IPS DF 6.9 (cell line): ENCODE measurements around the gene ZNF281.

Source experiments
- DNase-seq: peaks from one replicate; pipeline ENCODE4 v3.0.0-alpha.2; 2013; ENCODE audit warnings: low read depth, low spot score
- H3K27ac ChIP-seq: one replicate; pipeline ENCODE4 v1.5.1; 2013; ENCODE audit warnings: low read length, control low read depth
- H3K27me3 ChIP-seq: 2 replicates; pipeline ENCODE4 v1.6.1; 2013; ENCODE audit warnings: mild to moderate bottlenecking, low read length; ENCODE audit not compliant: control insufficient read depth, insufficient read depth
- H3K36me3 ChIP-seq: 2 replicates; pipeline ENCODE4 v1.6.1; 2013; ENCODE audit warnings: low read length; ENCODE audit not compliant: control insufficient read depth, insufficient read depth
- H3K4me1 ChIP-seq: 2 replicates; pipeline ENCODE4 v1.6.1; 2013; ENCODE audit warnings: low read length; ENCODE audit not compliant: control insufficient read depth, insufficient read depth
- H3K4me3 ChIP-seq: 2 replicates; pipeline ENCODE4 v1.5.1; 2013; ENCODE audit warnings: mild to moderate bottlenecking, low read length
- H3K9me3 ChIP-seq: 2 replicates; pipeline ENCODE4 v1.6.1; 2013; ENCODE audit warnings: low read length, inconsistent platforms; ENCODE audit not compliant: control insufficient read depth, insufficient read depth
- WGBS: extraction: QIAGEN DNeasy Blood & Tissue Kit; methylation state at CpG from one replicate; pipeline ENCODE4 v1.1.7; 2013; ENCODE audit warnings: mixed read lengths, missing lambda C conversion rate; ENCODE audit not compliant: insufficient read length, insufficient coverage; 5-methylcytosine and 5-hydroxymethylcytosine counted together

ZNF281 gene

GRCh38 chr1:200410566-200410878, 686 bp upstream of the ZNF281 start:
- Histone ChIP-seq H3K4me1 (0 out of 2 replicates have a peak, but pooled peaks cover 3% of the 10 kb centered on the region), H3K4me3 (no peak overlapping the region; the same call in 1 of the 2 replicates), H3K9me3 (no peaks in the 10 kb centered on the region), H3K36me3 (peaks cover 14% of the 10 kb centered on the region; the same call in 1 of the 2 replicates), H3K27ac (no peak overlapping the region), H3K27me3 (no peaks in the 10 kb centered on the region)
- no CpG with 5 or more reads among the region's 8 CpGs for WGBS
- DNase-seq = no peak

- no peak for DNase-seq
- no CpG with 5 or more reads among the region's 41 CpGs for WGBS
- 0 out of 2 replicates have a peak, but pooled peaks cover 3% of the 10 kb centered on the region for H3K4me1 ChIP-seq
- peak overlapping the region; percentile 98 for H3K4me3 ChIP-seq
- no peaks in the 10 kb centered on the region for H3K27me3 ChIP-seq
- no peak overlapping the region for H3K27ac ChIP-seq
- H3K9me3 ChIP-seq = no peaks in the 10 kb centered on the region
- peaks cover 14% of the 10 kb centered on the region; the same call in 1 of the 2 replicates for H3K36me3 ChIP-seq
Measured at GRCh38 chr1:200409203-200409760, 554 bp downstream of the ZNF281 start.

- Histone ChIP-seq H3K27ac (no peak overlapping the region), H3K27me3 (no peaks in the 10 kb centered on the region), H3K4me1 (0 out of 2 replicates have a peak, but pooled peaks cover 3% of the 10 kb centered on the region), H3K9me3 (no peaks in the 10 kb centered on the region), H3K36me3 (peaks cover 14% of the 10 kb centered on the region; the same call in 1 of the 2 replicates), H3K4me3 (no peak overlapping the region)
- no peak for DNase-seq
- WGBS = no CpG with 5 or more reads among the region's 8 CpGs
Measured at GRCh38 chr1:200406161-200406797, 3.6 kb downstream of the ZNF281 start.

- H3K27me3 ChIP-seq = no peaks in the 10 kb centered on the region
- no peaks in the 10 kb centered on the region for H3K9me3 ChIP-seq
- no peak overlapping the region for H3K27ac ChIP-seq
- H3K36me3 ChIP-seq = peaks cover 14% of the 10 kb centered on the region; the same call in 1 of the 2 replicates
- no peak for DNase-seq
- no CpG with 5 or more reads among the region's 2 CpGs for WGBS
- 0 out of 2 replicates have a peak, but pooled peaks cover 3% of the 10 kb centered on the region for H3K4me1 ChIP-seq
- H3K4me3 ChIP-seq = no peak overlapping the region
Measured at GRCh38 chr1:200405264-200405663, 4.6 kb downstream of the ZNF281 start.

GRCh38 chr1:200401708-200402107, 8.1 kb downstream of the ZNF281 start:
- 100% methylated on average over 1 of the region's 1 CpG for WGBS
- H3K4me1 ChIP-seq = no peaks in the 10 kb centered on the region
- no peaks in the 10 kb centered on the region for H3K36me3 ChIP-seq

GRCh38 chr1:200401263-200401662, 8.6 kb downstream of the ZNF281 start:
- WGBS = no CpG with 5 or more reads among the region's 2 CpGs
- Histone ChIP-seq H3K4me1 (no peaks in the 10 kb centered on the region), H3K9me3 (no peaks in the 10 kb centered on the region), H3K27ac (no peak overlapping the region), H3K4me3 (no peak overlapping the region), H3K36me3 (no peaks in the 10 kb centered on the region), H3K27me3 (no peaks in the 10 kb centered on the region)
- no peak for DNase-seq

More at GRCh38 chr1:200401708-200402107, 8.1 kb downstream of the ZNF281 start:
- no peak for DNase-seq
- Histone ChIP-seq H3K9me3 (no peaks in the 10 kb centered on the region), H3K27ac (no peak overlapping the region), H3K27me3 (no peaks in the 10 kb centered on the region), H3K4me3 (no peak overlapping the region)

GRCh38 chr1:200400556-200400955, 9.3 kb downstream of the ZNF281 start:
- Histone ChIP-seq H3K4me3 (no peak overlapping the region), H3K4me1 (no peaks in the 10 kb centered on the region), H3K36me3 (no peaks in the 10 kb centered on the region), H3K27ac (no peak overlapping the region), H3K9me3 (no peaks in the 10 kb centered on the region), H3K27me3 (no peaks in the 10 kb centered on the region)
- no peak for DNase-seq
- WGBS = no CpG with 5 or more reads among the region's 2 CpGs

GRCh38 chr1:200399860-200400259, 10.0 kb downstream of the ZNF281 start:
- no CpG with 5 or more reads among the region's 1 CpG for WGBS
- Histone ChIP-seq H3K36me3 (no peaks in the 10 kb centered on the region), H3K9me3 (no peaks in the 10 kb centered on the region), H3K4me1 (peaks cover 4% of the 10 kb centered on the region; the same call in 1 of the 2 replicates), H3K4me3 (no peak overlapping the region), H3K27ac (no peak overlapping the region), H3K27me3 (no peaks in the 10 kb centered on the region)
- no peak for DNase-seq

GRCh38 chr1:200398373-200398772, 11.5 kb downstream of the ZNF281 start:
- no CpG with 5 or more reads among the region's 1 CpG for WGBS
- no peak overlapping the region for H3K27ac ChIP-seq
- peaks cover 4% of the 10 kb centered on the region; the same call in 1 of the 2 replicates for H3K4me1 ChIP-seq

GRCh38 chr1:200392625-200393185, 17.1 kb downstream of the ZNF281 start:
- H3K27ac ChIP-seq = no peak overlapping the region
- no peaks in the 10 kb centered on the region for H3K27me3 ChIP-seq
- no peaks in the 10 kb centered on the region for H3K36me3 ChIP-seq
- peaks cover 12% of the 10 kb centered on the region for H3K4me1 ChIP-seq
- no peak overlapping the region for H3K4me3 ChIP-seq
- H3K9me3 ChIP-seq = no peaks in the 10 kb centered on the region
- DNase-seq = no peak
- no CpG with 5 or more reads among the region's 7 CpGs for WGBS

More at GRCh38 chr1:200398373-200398772, 11.5 kb downstream of the ZNF281 start:
- H3K27me3 ChIP-seq = no peaks in the 10 kb centered on the region
- no peaks in the 10 kb centered on the region for H3K9me3 ChIP-seq
- no peak for DNase-seq
- H3K4me3 ChIP-seq = no peak overlapping the region
- H3K36me3 ChIP-seq = no peaks in the 10 kb centered on the region
